ENCODE results near the gene CNKSR3.
"Not testable (repeated sequence)": the region's sequence is repeated elsewhere in the genome, so short reads cannot be mapped to it uniquely, and the experiment has no call there.

CNKSR3 gene

GRCh38 chr6:154528310-154528915 lies 17.9 kb upstream of the CNKSR3 start:
- DNase-seq (ENCODE audit: low read depth), result no peak

GRCh38 chr6:154526996-154527395 lies 16.5 kb upstream of the CNKSR3 start:
- DNase-seq (ENCODE audit: low read depth), result no peak

- DNase-seq (ENCODE audit: low read depth), result no peak
These were observed 12.1 kb upstream of the CNKSR3 start for GRCh38 chr6:154522576-154522975.

GRCh38 chr6:154521412-154521811 lies 10.9 kb upstream of the CNKSR3 start:
- DNase-seq (ENCODE audit: low read depth), result no peak

- no peak for DNase-seq (ENCODE audit: low read depth)
These were observed 9.8 kb upstream of the CNKSR3 start for GRCh38 chr6:154520280-154520679.

GRCh38 chr6:154518396-154518795 lies 7.9 kb upstream of the CNKSR3 start:
- no peak for DNase-seq (ENCODE audit: low read depth)

GRCh38 chr6:154516276-154516675 lies 5.8 kb upstream of the CNKSR3 start:
- DNase-seq (ENCODE audit: low read depth), result no peak

- no peak for DNase-seq (ENCODE audit: low read depth)
These were observed 5.3 kb upstream of the CNKSR3 start for GRCh38 chr6:154515826-154516225.

- not testable (repeated sequence) for DNase-seq (ENCODE audit: low read depth)
These were observed 4.6 kb upstream of the CNKSR3 start for GRCh38 chr6:154515076-154515475.

GRCh38 chr6:154514481-154514880 lies 4.0 kb upstream of the CNKSR3 start:
- no peak for DNase-seq (ENCODE audit: low read depth)

- DNase-seq (ENCODE audit: low read depth), result no peak
These were observed 3.3 kb upstream of the CNKSR3 start for GRCh38 chr6:154513601-154514320.

- no peak for DNase-seq (ENCODE audit: low read depth)
These were observed 1.7 kb upstream of the CNKSR3 start for GRCh38 chr6:154512201-154512600.

GRCh38 chr6:154511791-154512190 lies 1.3 kb upstream of the CNKSR3 start:
- no peak for DNase-seq (ENCODE audit: low read depth)

GRCh38 chr6:154509421-154510143 lies 903 bp downstream of the CNKSR3 start:
- DNase-seq (ENCODE audit: low read depth), result peak; percentile 33

GRCh38 chr6:154508573-154509375 lies 1.7 kb downstream of the CNKSR3 start:
- DNase-seq (ENCODE audit: low read depth), result no peak

GRCh38 chr6:154506991-154507898 lies 3.2 kb downstream of the CNKSR3 start:
- DNase-seq (ENCODE audit: low read depth), result no peak

GRCh38 chr6:154506582-154506981 lies 3.9 kb downstream of the CNKSR3 start:
- DNase-seq (ENCODE audit: low read depth), result no peak

GRCh38 chr6:154506108-154506507 lies 4.4 kb downstream of the CNKSR3 start:
- no peak for DNase-seq (ENCODE audit: low read depth)

GRCh38 chr6:154504865-154505449 lies 5.5 kb downstream of the CNKSR3 start:
- no peak for DNase-seq (ENCODE audit: low read depth)

- no peak for DNase-seq (ENCODE audit: low read depth)
These were observed 6.4 kb downstream of the CNKSR3 start for GRCh38 chr6:154504102-154504501.

GRCh38 chr6:154503658-154504057 lies 6.8 kb downstream of the CNKSR3 start:
- no peak for DNase-seq (ENCODE audit: low read depth)
